Thyroid gland (tissue), 4 donors: ENCODE results near the gene MAK.

Experiments
- CTCF ChIP-seq, 6 experiments: fragments of 200-600 bp in 3 of 6; fragments of 450-650 bp in 3 of 6; sonication (generic) in 3 of 6; IDR thresholded peaks; one replicate each; pipeline ENCODE4 v1.5.1; 2016 to 2019; ENCODE audit warnings: antibody characterized with exemption in 6 of 6, mild to moderate bottlenecking in 2 of 6, inconsistent platforms in 1 of 6, moderate library complexity in 1 of 6
- POLR2A ChIP-seq, 2 donors: fragments of 450-650 bp; IDR thresholded peaks; one replicate each; pipeline ENCODE4 v1.6.1; 2017; ENCODE audit warnings: antibody characterized with exemption in 2 of 2, mild to moderate bottlenecking in 2 of 2, moderate library complexity in 1 of 2

GRCh38 chr6:10880366-10880765 lies 42.0 kb upstream of the MAK start:
- TF ChIP-seq CTCF (IDR thresholded peaks at IDR 0.05) (no peak), POLR2A (IDR thresholded peaks at IDR 0.05) (no peak)
